GM19372 (cell line): Measurements from ENCODE around the gene CGREF1.
"Not testable (repeated sequence)": the region's sequence is repeated elsewhere in the genome, so short reads cannot be mapped to it uniquely, and the experiment has no call there.

ENCODE experiments used
- ATAC-seq: cut with Tn5 transposase; IDR thresholded peaks from one replicate; pipeline ENCODE4 v1.9.1; 2021; ENCODE audit warnings: mild to moderate bottlenecking, low read depth, moderate library complexity; ENCODE audit not compliant: unreplicated experiment

CGREF1 gene

DNA sequence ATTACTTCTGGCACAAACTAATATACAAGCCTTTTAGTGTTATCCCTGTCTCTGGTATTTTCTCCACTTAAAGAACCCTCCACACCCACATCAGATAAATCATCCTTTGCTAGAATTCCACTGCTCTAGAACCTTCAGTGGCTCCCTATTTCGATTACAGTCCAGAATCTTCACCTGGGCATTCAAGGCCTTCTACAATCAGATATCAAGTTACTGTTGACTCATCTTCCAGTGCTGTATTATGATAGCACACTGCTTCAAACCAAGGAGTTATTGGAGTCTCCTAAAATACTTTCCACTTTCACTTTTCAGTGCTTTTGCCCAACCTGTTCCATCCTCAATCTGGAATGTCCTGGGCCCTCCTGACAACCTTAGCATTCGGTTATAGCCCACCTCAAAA lies 3.4 kb downstream of the CGREF1 start:
- ATAC-seq, result no peak

GRCh38 chr2:27111392-27112078 lies 7.4 kb downstream of the CGREF1 start:
- not testable (repeated sequence) for ATAC-seq

GRCh38 chr2:27110603-27111352 lies 8.2 kb downstream of the CGREF1 start:
- ATAC-seq, result not testable (repeated sequence)

- ATAC-seq, result no peak
Measured at GRCh38 chr2:27109083-27109482, 9.8 kb downstream of the CGREF1 start.

- no peak for ATAC-seq
Measured at GRCh38 chr2:27108221-27108620, 10.7 kb downstream of the CGREF1 start.

GRCh38 chr2:27105981-27106380 lies 12.9 kb downstream of the CGREF1 start:
- no peak for ATAC-seq

GRCh38 chr2:27102329-27102728 lies 16.6 kb downstream of the CGREF1 start:
- no peak for ATAC-seq

- ATAC-seq, result no peak
Measured at GRCh38 chr2:27100036-27100435, 18.9 kb downstream of the CGREF1 start.

DNA sequence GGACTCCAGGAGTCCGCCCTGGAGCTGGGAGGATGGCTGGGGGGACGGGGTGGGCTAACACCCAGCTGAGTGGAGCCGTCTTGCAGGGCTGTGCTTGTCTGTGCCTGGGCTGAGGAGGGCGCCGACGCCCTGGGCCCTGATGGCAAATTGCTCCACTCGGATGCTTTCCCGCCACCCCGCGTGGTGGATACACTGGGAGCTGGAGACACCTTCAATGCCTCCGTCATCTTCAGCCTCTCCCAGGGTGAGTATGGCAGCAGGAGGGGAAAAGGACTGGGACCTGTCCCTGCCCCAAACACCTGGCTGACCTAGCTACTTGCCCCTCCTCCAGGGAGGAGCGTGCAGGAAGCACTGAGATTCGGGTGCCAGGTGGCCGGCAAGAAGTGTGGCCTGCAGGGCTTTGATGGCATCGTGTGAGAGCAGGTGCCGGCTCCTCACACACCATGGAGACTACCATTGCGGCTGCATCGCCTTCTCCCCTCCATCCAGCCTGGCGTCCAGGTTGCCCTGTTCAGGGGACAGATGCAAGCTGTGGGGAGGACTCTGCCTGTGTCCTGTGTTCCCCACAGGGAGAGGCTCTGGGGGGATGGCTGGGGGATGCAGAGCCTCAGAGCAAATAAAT lies 19.5 kb downstream of the CGREF1 start:
- ATAC-seq, result no peak

GRCh38 chr2:27097341-27097740 lies 21.6 kb downstream of the CGREF1 start:
- ATAC-seq, result no peak

- ATAC-seq, result no peak
Measured at GRCh38 chr2:27096748-27097297, 22.1 kb downstream of the CGREF1 start.

DNA sequence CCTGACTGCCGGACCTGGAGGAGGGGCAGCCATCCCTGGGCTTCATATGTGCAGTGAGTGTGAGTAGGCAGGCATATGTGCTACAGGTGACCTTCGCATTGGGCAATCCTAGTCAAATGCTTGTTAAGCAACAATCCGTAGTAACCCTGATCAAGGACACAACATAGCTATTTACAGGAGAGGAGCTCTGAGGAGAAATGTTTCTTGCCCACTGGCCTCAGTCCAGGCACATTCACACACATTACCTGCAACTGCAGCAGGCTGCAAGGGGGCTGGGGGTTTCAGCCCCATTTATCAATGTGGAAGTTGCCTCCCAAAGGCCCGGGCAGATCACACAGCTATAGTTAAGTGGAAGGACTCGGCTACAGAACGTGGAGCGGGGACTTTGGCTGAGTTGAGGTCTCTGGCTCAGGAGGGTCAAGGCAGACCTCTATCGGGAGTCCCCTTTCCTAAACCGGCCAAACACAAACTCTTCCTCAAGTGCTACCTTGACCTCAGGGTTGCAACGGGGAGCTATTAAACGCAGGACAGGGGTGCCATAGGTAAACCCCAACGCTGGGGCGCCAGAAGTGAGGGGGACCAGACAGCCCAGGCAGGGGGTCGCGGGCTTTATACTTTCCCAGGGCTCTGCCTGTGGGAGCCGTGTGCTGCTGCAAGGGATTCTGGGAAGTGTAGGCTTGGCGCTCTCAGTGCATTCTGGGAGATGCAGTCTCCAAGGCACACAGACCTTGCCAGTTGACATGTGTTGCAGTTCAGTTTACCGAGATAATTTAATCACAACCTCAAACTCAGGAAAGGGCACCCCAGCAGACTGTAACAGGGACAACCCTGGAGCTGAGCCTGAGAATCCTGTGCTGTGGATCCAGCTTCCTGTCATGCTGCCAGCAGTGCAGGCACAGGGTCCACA lies 22.9 kb downstream of the CGREF1 start:
- ATAC-seq, result peak; percentile 53

GRCh38 chr2:27095427-27095744 lies 23.5 kb downstream of the CGREF1 start:
- ATAC-seq, result no peak

- no peak for ATAC-seq
Measured at GRCh38 chr2:27094353-27094984, 24.5 kb downstream of the CGREF1 start.

GRCh38 chr2:27093430-27094352 lies 25.2 kb downstream of the CGREF1 start:
- no peak for ATAC-seq

GRCh38 chr2:27092696-27093429 lies 26.1 kb downstream of the CGREF1 start:
- no peak for ATAC-seq

- ATAC-seq, result no peak
Measured at GRCh38 chr2:27091746-27092695, 26.9 kb downstream of the CGREF1 start.
